Renal cortex interstitium (tissue), 11 donors: ENCODE data around the gene GALR2. TPM values are rescaled to one million over a fixed set of nuclear protein-coding genes. Genes with fewer than 3 reads are reported as not detected.
"Not testable (repeated sequence)": the region's sequence is repeated elsewhere in the genome, so short reads cannot be mapped to it uniquely, and the experiment has no call there.

Experiments used
- DNase-seq, 11 donors: peaks; one replicate each; pipeline ENCODE4 v3.0.0-alpha.2; 2013; ENCODE audit warnings: low read depth in 9 of 11, low spot score in 4 of 11; ENCODE audit errors: extremely low read depth in 1 of 11
- polyA plus RNA-seq, 3 donors: library from polyadenylated mRNA; unstranded; fragments of 120-200 nt; gene quantifications; one replicate each; pipeline ENCODE4 v1.2.1, GENCODE V29; 2013; ENCODE audit not compliant: insufficient read length in 3 of 3

GALR2 gene
- polyA plus RNA-seq, 3 donors, result 0.28 to 1.8 (median 0.29) TPM

- no peak for DNase-seq
Observed at GRCh38 chr17:76048711-76049110, 25.9 kb upstream of the GALR2 start.

DNA sequence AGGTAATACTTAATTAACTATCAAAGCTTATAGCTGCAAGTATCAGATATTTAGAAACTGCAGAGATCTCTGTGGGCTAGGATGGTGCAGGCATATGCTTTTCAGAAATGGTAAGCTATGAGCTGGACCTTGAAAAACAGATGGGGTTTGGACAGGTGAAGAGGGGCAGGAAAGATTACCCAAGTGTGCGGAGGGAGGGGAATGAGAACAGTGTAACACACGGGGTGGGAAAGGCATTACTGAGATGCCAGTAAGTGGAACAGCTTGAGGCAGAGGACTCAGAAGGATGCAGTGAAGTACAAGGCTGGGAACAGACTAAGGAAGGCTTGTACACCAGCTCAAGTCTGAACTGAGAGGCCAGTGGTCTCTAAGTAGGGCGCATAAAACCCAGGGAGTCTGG lies 25.3 kb upstream of the GALR2 start:
- no peak for DNase-seq

DNA sequence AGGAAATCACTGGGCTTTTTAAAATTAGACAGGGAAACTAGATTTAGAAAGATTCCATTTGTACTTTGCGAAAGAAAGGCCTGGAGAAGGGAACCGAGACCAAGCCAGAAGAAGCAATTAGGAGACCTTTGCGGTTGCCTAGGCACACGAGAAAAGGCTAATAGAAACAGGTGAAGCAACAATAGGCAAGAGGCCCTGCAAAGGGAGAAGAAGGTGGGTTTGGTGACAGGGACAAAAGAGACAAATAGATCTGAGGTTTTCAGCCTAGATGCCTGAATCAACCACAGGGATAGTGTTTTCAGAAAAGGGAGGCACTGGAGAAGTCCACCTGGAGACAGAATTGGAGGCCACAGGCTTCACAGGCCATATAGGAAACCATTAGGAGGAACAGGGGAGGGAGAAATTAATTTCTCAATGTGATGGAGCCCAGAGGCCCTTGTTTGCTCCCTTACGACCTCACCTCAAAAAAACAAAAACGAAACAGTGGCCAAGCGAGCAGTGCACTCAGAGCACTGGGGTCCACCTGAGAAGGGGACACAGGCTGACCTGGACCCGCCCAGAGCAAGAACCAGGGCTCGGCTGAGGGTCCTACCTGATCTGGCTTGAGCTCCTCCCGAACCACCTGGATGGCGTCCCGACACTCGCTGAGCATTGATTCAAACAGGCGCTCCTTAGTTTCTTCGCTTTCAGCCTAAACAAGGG lies 24.6 kb upstream of the GALR2 start:
- no peak for DNase-seq

DNA sequence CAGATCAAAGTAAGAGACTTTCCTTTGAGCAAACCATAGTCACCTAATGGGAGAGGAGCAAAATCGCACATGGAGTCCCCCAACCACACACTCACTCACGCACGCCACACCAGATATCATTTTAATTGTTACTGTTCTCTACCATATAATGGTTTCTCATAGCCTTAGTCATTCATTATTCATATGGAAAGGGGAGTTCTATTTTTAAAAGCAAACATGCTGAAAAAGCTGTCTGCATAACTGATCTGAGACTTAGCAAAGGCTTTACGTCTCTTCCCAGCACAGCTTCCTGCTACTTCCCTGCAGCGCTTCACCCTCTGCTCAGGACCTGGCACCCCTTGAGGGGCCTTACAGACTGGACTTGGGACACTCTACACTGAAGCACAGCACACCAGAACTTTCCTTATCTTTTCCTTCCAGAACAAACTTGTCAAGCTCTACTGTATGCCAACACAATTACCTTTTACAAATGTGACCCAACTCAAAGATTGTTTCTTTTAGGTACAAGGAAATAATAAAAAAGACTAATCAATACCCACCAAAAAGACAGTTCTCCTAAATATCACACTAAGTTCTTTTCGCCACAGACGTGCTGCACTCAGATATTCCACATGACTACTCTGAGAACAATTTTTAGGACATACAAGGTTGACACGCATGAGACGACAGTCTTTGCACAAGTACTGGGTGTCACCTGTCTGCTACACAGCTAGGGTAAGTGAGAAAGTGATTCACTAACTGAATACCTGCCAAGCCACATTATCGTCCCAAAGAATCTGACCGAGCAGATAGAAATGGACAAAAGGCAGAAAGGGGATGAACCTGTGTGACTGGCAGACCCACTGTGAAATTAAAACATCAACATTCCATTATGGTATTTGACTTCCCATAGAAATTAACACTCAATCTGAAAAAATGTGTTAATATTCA lies 23.8 kb upstream of the GALR2 start:
- DNase-seq, result no peak

- DNase-seq, result no peak
Observed at GRCh38 chr17:76051561-76051960, 23.0 kb upstream of the GALR2 start.

GRCh38 chr17:76053246-76054111 lies 21.1 kb upstream of the GALR2 start:
- DNase-seq, result no peak

DNA sequence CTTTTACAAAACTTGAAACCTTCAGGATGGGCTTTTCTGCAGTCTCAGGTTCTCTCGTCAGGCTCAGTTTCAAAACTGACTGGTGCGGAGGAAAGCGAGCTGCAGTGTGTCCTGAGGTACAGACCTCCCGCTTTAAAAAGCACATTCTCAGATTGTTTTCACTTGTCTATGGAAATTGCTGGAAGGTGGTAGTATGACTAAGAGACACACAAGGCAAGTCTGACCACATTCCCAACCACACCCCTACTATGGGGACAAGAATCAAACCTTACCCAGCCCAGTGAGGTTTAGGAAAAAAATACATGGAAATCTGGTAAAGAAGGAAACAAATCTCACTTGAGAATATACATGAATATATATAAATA lies 20.5 kb upstream of the GALR2 start:
- DNase-seq, result no peak

GRCh38 chr17:76056882-76057281 lies 17.7 kb upstream of the GALR2 start:
- DNase-seq, result no peak

- not testable (repeated sequence) for DNase-seq
Observed at GRCh38 chr17:76058264-76058663, 16.3 kb upstream of the GALR2 start.

DNA sequence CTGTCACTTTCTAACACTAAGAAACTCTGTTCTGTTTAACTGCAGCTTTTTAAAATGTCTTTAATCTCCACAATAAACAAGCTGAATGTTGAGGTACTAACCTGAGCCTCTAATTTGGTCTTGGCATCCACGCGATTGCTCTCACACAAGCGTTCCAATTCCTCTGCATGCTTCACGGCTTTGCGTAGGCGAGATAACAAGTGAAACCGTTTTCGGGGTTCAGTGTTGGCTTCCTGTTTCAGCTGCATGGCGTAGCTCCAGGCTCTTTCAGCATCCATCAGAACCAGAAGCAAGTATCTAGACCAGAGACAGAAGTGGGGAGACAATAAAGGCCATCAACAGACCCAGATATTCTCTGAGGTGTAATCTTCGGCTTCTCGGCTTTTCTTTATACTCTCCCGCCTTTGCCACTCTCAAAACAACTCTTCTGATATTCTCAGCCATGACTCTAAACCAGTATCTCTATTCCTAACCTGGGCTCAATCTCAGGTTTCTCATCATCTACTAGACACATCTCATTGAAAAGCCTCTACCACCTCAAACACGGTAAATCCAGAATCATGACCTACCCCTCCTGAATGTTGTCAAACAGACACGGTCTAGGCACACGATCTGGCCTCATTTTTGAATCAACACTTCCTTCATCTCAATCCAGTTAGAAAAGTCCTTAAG lies 10.6 kb upstream of the GALR2 start:
- no peak for DNase-seq

DNA sequence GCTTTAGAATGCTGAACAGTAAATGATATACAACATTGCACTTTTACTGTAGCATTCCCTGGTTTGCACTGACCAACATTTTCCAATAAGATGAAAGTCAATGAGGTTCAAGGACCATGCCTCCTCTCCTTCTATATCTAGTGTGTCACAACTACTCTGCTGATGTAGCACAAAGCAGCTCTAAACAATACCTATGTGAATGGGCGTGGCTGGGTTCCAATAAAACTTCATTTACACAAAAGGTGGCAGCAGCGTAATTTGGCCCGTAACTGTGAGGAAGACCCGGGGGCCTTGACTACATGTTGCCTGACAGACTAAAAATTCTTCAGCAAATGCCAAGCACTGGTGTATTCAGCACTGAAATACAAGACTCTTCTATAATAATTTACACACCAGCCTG lies 8.8 kb upstream of the GALR2 start:
- no peak for DNase-seq

DNA sequence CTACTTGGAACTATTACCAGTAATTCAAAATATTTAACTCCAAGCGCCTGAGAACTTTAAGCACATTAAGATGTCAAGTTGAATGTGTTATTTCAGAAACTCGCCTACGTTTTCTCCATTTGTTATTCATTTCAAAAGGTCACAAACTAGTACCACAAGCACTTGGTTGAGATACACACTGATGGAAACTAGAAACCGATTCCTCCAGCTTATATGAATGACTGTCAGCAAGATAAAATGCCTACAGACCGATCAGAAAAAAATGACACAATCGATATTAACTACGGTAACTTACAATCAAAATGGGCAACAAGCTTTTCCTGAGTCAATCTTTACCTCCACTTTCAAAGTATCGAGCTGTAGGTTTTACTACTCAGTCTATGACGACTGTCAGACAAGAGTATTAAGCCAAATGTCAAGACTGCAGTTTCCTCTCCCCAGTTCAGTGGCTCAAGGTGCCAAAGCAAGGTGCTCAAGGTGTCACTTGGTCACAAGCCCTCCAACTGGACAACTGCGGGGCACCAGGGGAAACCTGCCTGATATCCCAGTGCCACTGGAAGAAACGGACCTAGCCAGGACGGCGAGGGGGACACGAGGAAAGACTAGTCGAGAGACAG lies 2.9 kb upstream of the GALR2 start:
- DNase-seq, result no peak

DNA sequence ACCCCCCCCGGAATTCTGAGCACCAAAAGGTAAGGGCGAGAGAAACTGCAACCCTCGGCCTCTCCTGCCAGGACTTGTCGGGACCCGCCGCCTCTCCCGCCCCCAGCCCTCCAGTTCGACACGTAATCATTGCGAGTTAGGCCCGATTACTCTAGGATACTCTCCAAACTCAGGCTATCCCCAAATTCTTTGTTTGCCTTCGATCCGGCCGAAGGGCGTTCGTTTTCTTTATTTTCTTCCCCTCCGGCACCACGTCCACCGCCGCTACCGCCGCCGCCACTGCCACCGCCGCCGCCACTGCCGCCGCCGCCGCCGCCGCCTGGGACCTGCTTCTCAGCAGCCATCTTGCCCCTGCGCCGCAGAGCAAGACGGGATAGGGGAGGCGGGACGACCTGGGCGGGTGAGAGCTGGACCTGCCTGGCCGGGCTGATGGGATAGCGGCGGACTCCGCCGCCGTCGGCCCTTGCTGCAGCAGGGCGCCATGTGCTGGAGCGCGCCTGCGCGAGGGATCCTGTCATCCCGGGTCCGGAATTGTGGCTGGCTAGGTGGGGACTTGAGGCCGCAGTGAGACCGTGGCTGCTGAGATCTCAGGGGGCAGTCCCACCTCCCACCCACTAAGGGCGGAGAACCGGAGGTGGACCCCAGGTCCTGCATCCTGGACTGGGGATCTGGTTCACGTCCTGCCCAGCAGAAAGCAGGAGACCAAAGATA lies 2.3 kb upstream of the GALR2 start, which contains the start of gene SRP68:
Gene SRP68, minus strand, starts transcription at position 370 of the 711 bp plus-strand sequence. Its CDS starts 26 bp downstream, at position 344.
- peak; percentile 65 to 92 (median 85) for DNase-seq

- no peak for DNase-seq
Observed at GRCh38 chr17:76075364-76076145, 974 bp downstream of the GALR2 start.

DNA sequence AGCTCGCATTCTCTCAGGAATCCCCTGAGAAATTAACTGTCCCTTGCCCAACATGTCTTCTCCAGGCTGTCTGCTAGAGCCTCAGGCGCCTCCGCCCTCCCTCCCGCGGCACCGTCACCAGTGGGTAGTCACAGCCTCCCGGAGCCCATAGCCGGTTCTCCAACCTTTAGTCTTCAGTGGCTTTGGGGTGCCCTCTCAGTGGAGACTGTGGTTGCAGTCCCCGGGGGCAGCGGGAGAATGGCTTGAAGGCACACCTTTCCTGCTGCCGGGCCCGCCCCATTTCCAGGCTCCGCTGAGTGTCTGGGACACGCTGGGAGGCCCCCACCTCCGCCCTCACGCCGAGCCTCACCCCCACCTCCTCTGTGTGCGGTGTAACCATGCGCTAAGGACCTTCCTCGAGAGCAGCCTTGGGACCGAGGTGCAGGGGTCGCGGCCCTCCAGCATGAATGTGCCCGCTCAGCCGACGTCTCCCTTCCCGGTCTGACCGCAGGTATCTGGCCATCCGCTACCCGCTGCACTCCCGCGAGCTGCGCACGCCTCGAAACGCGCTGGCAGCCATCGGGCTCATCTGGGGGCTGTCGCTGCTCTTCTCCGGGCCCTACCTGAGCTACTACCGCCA lies 1.7 kb downstream of the GALR2 start:
- DNase-seq, result no peak

DNA sequence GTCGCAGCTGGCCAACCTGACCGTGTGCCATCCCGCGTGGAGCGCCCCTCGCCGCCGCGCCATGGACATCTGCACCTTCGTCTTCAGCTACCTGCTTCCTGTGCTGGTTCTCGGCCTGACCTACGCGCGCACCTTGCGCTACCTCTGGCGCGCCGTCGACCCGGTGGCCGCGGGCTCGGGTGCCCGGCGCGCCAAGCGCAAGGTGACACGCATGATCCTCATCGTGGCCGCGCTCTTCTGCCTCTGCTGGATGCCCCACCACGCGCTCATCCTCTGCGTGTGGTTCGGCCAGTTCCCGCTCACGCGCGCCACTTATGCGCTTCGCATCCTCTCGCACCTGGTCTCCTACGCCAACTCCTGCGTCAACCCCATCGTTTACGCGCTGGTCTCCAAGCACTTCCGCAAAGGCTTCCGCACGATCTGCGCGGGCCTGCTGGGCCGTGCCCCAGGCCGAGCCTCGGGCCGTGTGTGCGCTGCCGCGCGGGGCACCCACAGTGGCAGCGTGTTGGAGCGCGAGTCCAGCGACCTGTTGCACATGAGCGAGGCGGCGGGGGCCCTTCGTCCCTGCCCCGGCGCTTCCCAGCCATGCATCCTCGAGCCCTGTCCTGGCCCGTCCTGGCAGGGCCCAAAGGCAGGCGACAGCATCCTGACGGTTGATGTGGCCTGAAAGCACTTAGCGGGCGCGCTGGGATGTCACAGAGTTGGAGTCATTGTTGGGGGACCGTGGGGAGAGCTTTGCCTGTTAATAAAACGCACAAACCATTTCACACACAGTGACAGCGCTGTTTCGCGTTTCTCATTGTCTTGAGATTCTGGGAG lies 2.4 kb downstream of the GALR2 start:
- DNase-seq, result no peak
